ENCODE measurements around the gene SAPCD1.

DNA sequence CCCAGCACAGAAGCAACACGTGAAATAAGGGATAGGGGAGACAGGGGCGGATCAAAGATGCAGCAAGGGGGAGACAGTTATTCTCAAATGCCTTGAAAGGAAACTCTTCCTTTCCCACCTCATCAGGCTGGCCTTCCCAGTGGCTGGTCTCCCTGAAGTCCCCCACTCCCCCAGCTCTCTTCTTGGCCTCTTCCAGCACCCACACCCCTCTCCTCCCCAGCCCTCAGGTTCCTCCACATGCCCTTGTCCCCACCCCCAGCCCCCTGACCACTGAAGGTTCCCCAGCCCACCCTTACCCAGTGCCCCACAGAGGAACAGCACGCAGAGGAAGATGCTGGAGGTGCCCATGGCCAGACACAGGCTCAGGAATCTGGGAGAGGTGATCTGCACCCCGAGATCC is 49.0 kb upstream of the SAPCD1 start:
- TF ChIP-seq, protein P1, sequence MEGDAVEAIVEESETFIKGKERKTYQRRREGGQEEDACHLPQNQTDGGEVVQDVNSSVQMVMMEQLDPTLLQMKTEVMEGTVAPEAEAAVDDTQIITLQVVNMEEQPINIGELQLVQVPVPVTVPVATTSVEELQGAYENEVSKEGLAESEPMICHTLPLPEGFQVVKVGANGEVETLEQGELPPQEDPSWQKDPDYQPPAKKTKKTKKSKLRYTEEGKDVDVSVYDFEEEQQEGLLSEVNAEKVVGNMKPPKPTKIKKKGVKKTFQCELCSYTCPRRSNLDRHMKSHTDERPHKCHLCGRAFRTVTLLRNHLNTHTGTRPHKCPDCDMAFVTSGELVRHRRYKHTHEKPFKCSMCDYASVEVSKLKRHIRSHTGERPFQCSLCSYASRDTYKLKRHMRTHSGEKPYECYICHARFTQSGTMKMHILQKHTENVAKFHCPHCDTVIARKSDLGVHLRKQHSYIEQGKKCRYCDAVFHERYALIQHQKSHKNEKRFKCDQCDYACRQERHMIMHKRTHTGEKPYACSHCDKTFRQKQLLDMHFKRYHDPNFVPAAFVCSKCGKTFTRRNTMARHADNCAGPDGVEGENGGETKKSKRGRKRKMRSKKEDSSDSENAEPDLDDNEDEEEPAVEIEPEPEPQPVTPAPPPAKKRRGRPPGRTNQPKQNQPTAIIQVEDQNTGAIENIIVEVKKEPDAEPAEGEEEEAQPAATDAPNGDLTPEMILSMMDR (IDR thresholded peaks at IDR 0.05; ENCODE audit: insufficient read depth, low read length) = no peak
- TF ChIP-seq, protein P2, sequence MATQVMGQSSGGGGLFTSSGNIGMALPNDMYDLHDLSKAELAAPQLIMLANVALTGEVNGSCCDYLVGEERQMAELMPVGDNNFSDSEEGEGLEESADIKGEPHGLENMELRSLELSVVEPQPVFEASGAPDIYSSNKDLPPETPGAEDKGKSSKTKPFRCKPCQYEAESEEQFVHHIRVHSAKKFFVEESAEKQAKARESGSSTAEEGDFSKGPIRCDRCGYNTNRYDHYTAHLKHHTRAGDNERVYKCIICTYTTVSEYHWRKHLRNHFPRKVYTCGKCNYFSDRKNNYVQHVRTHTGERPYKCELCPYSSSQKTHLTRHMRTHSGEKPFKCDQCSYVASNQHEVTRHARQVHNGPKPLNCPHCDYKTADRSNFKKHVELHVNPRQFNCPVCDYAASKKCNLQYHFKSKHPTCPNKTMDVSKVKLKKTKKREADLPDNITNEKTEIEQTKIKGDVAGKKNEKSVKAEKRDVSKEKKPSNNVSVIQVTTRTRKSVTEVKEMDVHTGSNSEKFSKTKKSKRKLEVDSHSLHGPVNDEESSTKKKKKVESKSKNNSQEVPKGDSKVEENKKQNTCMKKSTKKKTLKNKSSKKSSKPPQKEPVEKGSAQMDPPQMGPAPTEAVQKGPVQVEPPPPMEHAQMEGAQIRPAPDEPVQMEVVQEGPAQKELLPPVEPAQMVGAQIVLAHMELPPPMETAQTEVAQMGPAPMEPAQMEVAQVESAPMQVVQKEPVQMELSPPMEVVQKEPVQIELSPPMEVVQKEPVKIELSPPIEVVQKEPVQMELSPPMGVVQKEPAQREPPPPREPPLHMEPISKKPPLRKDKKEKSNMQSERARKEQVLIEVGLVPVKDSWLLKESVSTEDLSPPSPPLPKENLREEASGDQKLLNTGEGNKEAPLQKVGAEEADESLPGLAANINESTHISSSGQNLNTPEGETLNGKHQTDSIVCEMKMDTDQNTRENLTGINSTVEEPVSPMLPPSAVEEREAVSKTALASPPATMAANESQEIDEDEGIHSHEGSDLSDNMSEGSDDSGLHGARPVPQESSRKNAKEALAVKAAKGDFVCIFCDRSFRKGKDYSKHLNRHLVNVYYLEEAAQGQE (IDR thresholded peaks at IDR 0.05; ENCODE audit: insufficient replicate concordance, low read depth) = no peak
- TF ChIP-seq POLR2AphosphoS5 (IDR thresholded peaks at IDR 0.05; ENCODE audit: low read depth) = no peak
